Gastrocnemius medialis (tissue), 4 donors: Measurements from ENCODE around the gene GPNMB. TPM values are rescaled to one million over a fixed set of nuclear protein-coding genes. Genes with fewer than 3 reads are reported as not detected.

Experiments used
- ATAC-seq, 2 donors: fragments of 150-250 bp; one replicate each; pipeline ENCODE4 v1.9.1; 2016
- DNase-seq, 2 donors: peaks; one replicate each; pipeline ENCODE4 v3.0.0-alpha.2; 2019
- H3K27ac ChIP-seq, 4 donors: fragments of 200-600 bp; sonication (generic); 1 replicate in 1 of 4; 2 replicates in 3 of 4; pipeline ENCODE4 v1.5.1; 2016 to 2018; ENCODE audit warnings: mild to moderate bottlenecking in 2 of 4, moderate library complexity in 1 of 4
- H3K27me3 ChIP-seq, 3 donors: fragments of 200-600 bp; sonication (generic) in 2 of 3; 1 replicate in 1 of 3; 2 replicates in 2 of 3; pipeline versions ENCODE4 v1.5.1 to v1.6.0; 2016 to 2019; ENCODE audit warnings: mild to moderate bottlenecking in 1 of 3, moderate library complexity in 1 of 3
- H3K36me3 ChIP-seq, 2 donors: fragments of 200-600 bp; sonication (generic) in 1 of 2; one replicate each; pipeline ENCODE4 v1.5.1; 2017 to 2018
- H3K4me1 ChIP-seq, 2 donors: fragments of 200-600 bp; sonication (generic) in 1 of 2; one replicate each; pipeline ENCODE4 v1.5.1; 2016 to 2017; ENCODE audit warnings: mild to moderate bottlenecking in 2 of 2
- H3K4me3 ChIP-seq, 4 donors: fragments of 200-600 bp; sonication (generic) in 3 of 4; 1 replicate in 1 of 4; 2 replicates in 3 of 4; pipeline ENCODE4 v1.5.1; 2016 to 2019; ENCODE audit warnings: mild to moderate bottlenecking in 2 of 4
- H3K9me3 ChIP-seq, 3 donors: fragments of 200-600 bp; sonication (generic) in 2 of 3; 1 replicate in 1 of 3; 2 replicates in 2 of 3; pipeline ENCODE4 v1.5.1; 2016 to 2019
- CTCF ChIP-seq, 5 experiments: fragments of 450-650 bp in 3 of 5; fragments of 200-600 bp in 2 of 5; sonication (generic) in 2 of 5; IDR thresholded peaks in 4 of 5; conservative IDR thresholded peaks in 1 of 5; 1 replicate in 4 of 5; 2 replicates in 1 of 5; pipeline ENCODE4 v1.5.1; 2016 to 2019; ENCODE audit warnings: antibody characterized with exemption in 5 of 5, mild to moderate bottlenecking in 3 of 5, moderate library complexity in 3 of 5
- POLR2A ChIP-seq, 2 donors: fragments of 450-650 bp; IDR thresholded peaks; one replicate each; pipeline ENCODE4 v1.6.1; 2017; ENCODE audit warnings: antibody characterized with exemption in 2 of 2, mild to moderate bottlenecking in 2 of 2, moderate library complexity in 2 of 2
- in situ Hi-C, 4 donors: fragments of 200-750 bp; cut with MboI; loops; one replicate each; pipeline versions ENCODE4 v1.15.0 to v1.8.0; 2017; ENCODE audit warnings: low sequenced_read_pairs in 4 of 4
- intact Hi-C: fragments of 100-400 bp; cut with DNase I; formaldehyde crosslinking; loops from one replicate; pipeline ENCODE4 v1.15.1; 2023; ENCODE audit warnings: low total_unique reads
- total RNA-seq, 4 donors: library from RNA; depleted of rRNA; stranded (reverse); fragments of >200 nt; gene quantifications; one replicate each; pipeline versions ENCODE4 v1.1.0 to v1.2.3, GENCODE V29; 2016

GPNMB gene
- total RNA-seq, 4 donors from 2014 or later, result 14.7 to 32.1 (median 17.3) TPM

GRCh38 chr7:23276947-23277346, 30.4 kb downstream of the GPNMB start:
- Histone ChIP-seq H3K27ac (no peak overlapping the region), H3K4me1 (peaks cover 9 to 11% of the 10 kb centered on the region in 2 donors), H3K36me3 (no peaks in the 10 kb centered on the region), H3K27me3 (no peaks in the 10 kb centered on the region), H3K4me3 (no peak overlapping the region), H3K9me3 (no peaks in the 10 kb centered on the region)
- intact Hi-C loops, result loop anchor here (10.0 kb wide), 1 partner anchor 438 kb away; the partner anchor contains the start of gene STK31
- ATAC-seq (no peak), DNase-seq (no peak)
- TF ChIP-seq CTCF (IDR thresholded peaks at IDR 0.05 in 4 of 5, conservative IDR thresholded peaks at IDR 0.05 in 1 of 5), result no peak
- TF ChIP-seq POLR2A (IDR thresholded peaks at IDR 0.05), result no peak
- in situ Hi-C loops, result no loop called here

GRCh38 chr7:23277359-23277989, 30.9 kb downstream of the GPNMB start:
- no peaks in the 10 kb centered on the region for H3K36me3 ChIP-seq
- no peak overlapping the region for H3K27ac ChIP-seq
- ATAC-seq, result peak in 1 of 2 donors; percentile 28
- peaks cover 9 to 11% of the 10 kb centered on the region in 2 donors for H3K4me1 ChIP-seq
- in situ Hi-C loops, result no loop called here
- no peaks in the 10 kb centered on the region for H3K27me3 ChIP-seq
- H3K4me3 ChIP-seq, result no peak overlapping the region
- DNase-seq, result no peak
- peak; percentile 41 to 72 (median 67) for TF ChIP-seq CTCF (IDR thresholded peaks at IDR 0.05 in 4 of 5, conservative IDR thresholded peaks at IDR 0.05 in 1 of 5)
- TF ChIP-seq POLR2A (IDR thresholded peaks at IDR 0.05), result no peak
- no peaks in the 10 kb centered on the region for H3K9me3 ChIP-seq
- intact Hi-C loops, result loop anchor here (10.0 kb wide), 1 partner anchor 437 kb away; the partner anchor contains the start of gene STK31

GRCh38 chr7:23279819-23280525, 33.4 kb downstream of the GPNMB start:
- ATAC-seq (peak; percentile 60 to 91), DNase-seq (no peak)
- intact Hi-C loops, result loop anchor here (2.0 to 10.0 kb wide), 2 partner anchors 37 to 435 kb away; partner anchors contain the start of gene STK31
- Histone ChIP-seq H3K27me3 (no peaks in the 10 kb centered on the region), H3K36me3 (no peaks in the 10 kb centered on the region), H3K4me3 (no peak overlapping the region), H3K4me1 (peaks cover 9 to 11% of the 10 kb centered on the region in 2 donors), H3K27ac (peak overlapping the region; percentile 16 to 77 (median 38)), H3K9me3 (no peaks in the 10 kb centered on the region)
- in situ Hi-C loops, result no loop called here
- TF ChIP-seq POLR2A (IDR thresholded peaks at IDR 0.05), result no peak
- TF ChIP-seq CTCF (IDR thresholded peaks at IDR 0.05 in 4 of 5, conservative IDR thresholded peaks at IDR 0.05 in 1 of 5), result no peak

- ATAC-seq, result no peak
- H3K27me3 ChIP-seq, result no peaks in the 10 kb centered on the region
Measured at GRCh38 chr7:23283086-23283485, 36.5 kb downstream of the GPNMB start.

More at GRCh38 chr7:23283086-23283485, 36.5 kb downstream of the GPNMB start:
- Histone ChIP-seq H3K9me3 (no peaks in the 10 kb centered on the region), H3K27ac (no peak overlapping the region), H3K4me3 (no peak overlapping the region), H3K4me1 (peaks cover 9 to 11% of the 10 kb centered on the region in 2 donors), H3K36me3 (no peaks in the 10 kb centered on the region)
- intact Hi-C loops, result no loop called here
- TF ChIP-seq CTCF (IDR thresholded peaks at IDR 0.05 in 4 of 5, conservative IDR thresholded peaks at IDR 0.05 in 1 of 5) (no peak), POLR2A (IDR thresholded peaks at IDR 0.05) (no peak)
- DNase-seq, result no peak
- in situ Hi-C loops, result no loop called here
